ENCODE results near the gene C1orf159. TPM values are rescaled to one million over a fixed set of nuclear protein-coding genes. Genes with fewer than 3 reads are reported as not detected.

The C1orf159 gene
- polyA plus RNA-seq, 1 donor (not counting 4 experiments of a cell fraction or from before 2014, with no cell fraction given) = 6.1 TPM

DNA sequence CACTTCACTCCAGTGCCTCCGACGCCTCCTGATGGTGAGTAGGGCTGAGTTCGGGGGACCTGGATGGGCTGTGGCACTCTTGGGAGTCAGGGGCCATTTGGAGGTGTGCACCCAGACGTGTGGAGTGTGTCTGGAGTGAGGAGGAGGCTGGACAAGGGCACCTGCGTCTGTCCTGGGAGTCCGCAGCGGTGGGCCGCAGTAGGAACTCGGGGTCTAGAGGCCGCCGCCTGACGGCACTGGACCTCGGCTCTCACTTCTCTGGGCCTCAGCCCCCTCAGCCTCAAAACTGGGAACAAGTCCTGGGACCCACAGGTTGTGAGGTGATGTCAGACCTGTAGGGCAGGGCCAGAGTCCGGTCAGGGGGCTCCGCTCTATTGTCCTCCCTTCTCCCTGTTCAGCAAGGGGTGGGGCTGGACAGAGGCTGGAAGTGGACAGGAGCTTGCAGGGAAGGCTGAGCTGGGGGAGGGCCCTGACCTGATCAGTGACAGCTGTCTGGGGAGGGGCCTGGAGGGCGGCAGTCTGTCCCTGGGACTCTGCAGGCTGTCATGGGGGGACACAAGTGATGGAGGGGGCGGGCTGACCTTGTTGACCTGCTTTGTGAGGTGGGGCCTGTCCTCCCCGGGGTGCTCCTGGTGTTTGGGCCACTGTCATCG lies 80.5 kb downstream of the C1orf159 start:
- Histone ChIP-seq H3K79me2 (ENCODE audit: control insufficient read depth, insufficient read depth, low read length) (peaks cover 48% of the 10 kb centered on the region), H3K27me3 (ENCODE audit: control insufficient read depth, extremely low read depth, insufficient read depth, low read length) (no peaks in the 10 kb centered on the region), H3K9me1 (ENCODE audit: control insufficient read depth, extremely low read depth, insufficient read depth, low read length) (peaks cover 13% of the 10 kb centered on the region), H4K20me1 (ENCODE audit: control insufficient read depth, extremely low read depth, insufficient read depth, low read length) (peaks cover 61% of the 10 kb centered on the region), H2AFZ (ENCODE audit: control insufficient read depth, low read length) (no peak overlapping the region), H3K36me3 (ENCODE audit: control insufficient read depth in 2 of 2, extremely low read depth in 1 of 2, insufficient read depth in 2 of 2, low read length in 2 of 2) (peaks cover 31 to 40% of the 10 kb centered on the region in 2 experiments), H3K4me3 (ENCODE audit: control insufficient read depth in 2 of 3, extremely low read depth in 1 of 3, insufficient read depth in 2 of 3, low read depth in 1 of 3, low read length in 3 of 3) (no peak overlapping the region), H3K27ac (ENCODE audit: control insufficient read depth, insufficient read depth, low read length) (no peak overlapping the region), H3K9ac (ENCODE audit: control insufficient read depth, extremely low read depth, insufficient read depth, low read length) (no peak overlapping the region), H3K9me3 (ENCODE audit: control insufficient read depth, low read depth, low read length) (no peaks in the 10 kb centered on the region), H3K4me2 (ENCODE audit: control insufficient read depth, extremely low read depth, insufficient read depth, low read depth, low read length) (no peak overlapping the region), H3K4me1 (ENCODE audit: control insufficient read depth, extremely low read depth, insufficient read depth, low read length) (peaks cover 16% of the 10 kb centered on the region)
- dilution Hi-C loops (cut with MboI; ENCODE audit: extremely low pct_ligation_motif_present, low sequenced_read_pairs) = no loop called here
- FAIRE-seq = no peak
- DNase-seq (ENCODE audit: low read depth, low spot score) = no peak
- TF ChIP-seq CTCF (optimal IDR thresholded peaks at IDR 0.05 in 1 of 3, IDR thresholded peaks at IDR 0.05 in 1 of 3, conservative IDR thresholded peaks at IDR 0.05 in 1 of 3; ENCODE audit: extremely low read depth in 1 of 3, insufficient read depth in 2 of 3, low read length in 3 of 3) (no peak), EZH2 (IDR thresholded peaks at IDR 0.05; ENCODE audit: low read length) (no peak)

DNA sequence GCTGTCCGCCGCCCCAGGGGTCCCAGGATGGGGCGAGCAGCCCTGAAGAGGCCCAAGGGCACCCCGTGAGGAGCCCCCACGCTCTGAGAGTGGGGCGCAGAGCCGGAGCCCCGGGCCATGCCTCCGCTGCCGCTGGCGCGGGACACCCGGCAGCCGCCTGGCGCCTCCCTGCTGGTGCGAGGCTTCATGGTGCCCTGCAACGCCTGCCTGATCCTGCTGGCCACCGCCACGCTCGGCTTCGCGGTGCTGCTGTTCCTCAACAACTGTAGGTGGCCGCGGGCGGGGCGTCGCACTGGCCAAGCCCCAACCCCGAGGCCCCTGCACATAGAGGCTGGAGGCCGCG lies 81.5 kb downstream of the C1orf159 start:
- dilution Hi-C loops (cut with MboI; ENCODE audit: extremely low pct_ligation_motif_present, low sequenced_read_pairs) = no loop called here
- Histone ChIP-seq H3K9me3 (ENCODE audit: control insufficient read depth, low read depth, low read length) (no peaks in the 10 kb centered on the region), H3K36me3 (ENCODE audit: control insufficient read depth in 2 of 2, extremely low read depth in 1 of 2, insufficient read depth in 2 of 2, low read length in 2 of 2) (peaks cover 28 to 40% of the 10 kb centered on the region in 2 experiments), H3K27me3 (ENCODE audit: control insufficient read depth, extremely low read depth, insufficient read depth, low read length) (no peaks in the 10 kb centered on the region), H2AFZ (ENCODE audit: control insufficient read depth, low read length) (no peak overlapping the region), H3K4me1 (ENCODE audit: control insufficient read depth, extremely low read depth, insufficient read depth, low read length) (peaks cover 9% of the 10 kb centered on the region), H3K4me2 (ENCODE audit: control insufficient read depth, extremely low read depth, insufficient read depth, low read depth, low read length) (no peak overlapping the region), H3K9me1 (ENCODE audit: control insufficient read depth, extremely low read depth, insufficient read depth, low read length) (peaks cover 10% of the 10 kb centered on the region), H3K9ac (ENCODE audit: control insufficient read depth, extremely low read depth, insufficient read depth, low read length) (no peak overlapping the region), H3K79me2 (ENCODE audit: control insufficient read depth, insufficient read depth, low read length) (peaks cover 54% of the 10 kb centered on the region), H4K20me1 (ENCODE audit: control insufficient read depth, extremely low read depth, insufficient read depth, low read length) (peaks cover 56% of the 10 kb centered on the region), H3K27ac (ENCODE audit: control insufficient read depth, insufficient read depth, low read length) (no peak overlapping the region), H3K4me3 (ENCODE audit: control insufficient read depth in 2 of 3, extremely low read depth in 1 of 3, insufficient read depth in 2 of 3, low read depth in 1 of 3, low read length in 3 of 3) (no peak overlapping the region)
- no peak for DNase-seq (ENCODE audit: low read depth, low spot score)
- no peak for TF ChIP-seq CTCF (optimal IDR thresholded peaks at IDR 0.05 in 1 of 3, IDR thresholded peaks at IDR 0.05 in 1 of 3, conservative IDR thresholded peaks at IDR 0.05 in 1 of 3; ENCODE audit: extremely low read depth in 1 of 3, insufficient read depth in 2 of 3, low read length in 3 of 3)
- no peak for TF ChIP-seq EZH2 (IDR thresholded peaks at IDR 0.05; ENCODE audit: low read length)
- FAIRE-seq = no peak

Data from keratinocyte (primary cell).